LHCN-M2 (cell line): ENCODE results near the gene SYNE4. TPM values are rescaled to one million over a fixed set of nuclear protein-coding genes. Genes with fewer than 3 reads are reported as not detected.
A peak's percentile ranks its signal among the peaks of the same experiment; 100 is the strongest.
"Not testable (repeated sequence)": the region's sequence is repeated elsewhere in the genome, so short reads cannot be mapped to it uniquely, and the experiment has no call there.

Experiments used
- DNase-seq: peaks from one replicate; pipeline ENCODE4 v3.0.0-alpha.2; 2012; ENCODE audit warnings: low read depth
- polyA plus RNA-seq: library from polyadenylated mRNA; unstranded; fragments of >200 nt; gene quantifications from one replicate; pipeline ENCODE4 v1.2.1, GENCODE V29; 2012; ENCODE audit warnings: missing spikeins
- total RNA-seq: library from RNA; depleted of rRNA; stranded (reverse); fragments of >200 nt; gene quantifications from 2 replicates; pipeline ENCODE4 v1.2.3, GENCODE V29; 2014; rRNA removed

The SYNE4 gene, protein sequence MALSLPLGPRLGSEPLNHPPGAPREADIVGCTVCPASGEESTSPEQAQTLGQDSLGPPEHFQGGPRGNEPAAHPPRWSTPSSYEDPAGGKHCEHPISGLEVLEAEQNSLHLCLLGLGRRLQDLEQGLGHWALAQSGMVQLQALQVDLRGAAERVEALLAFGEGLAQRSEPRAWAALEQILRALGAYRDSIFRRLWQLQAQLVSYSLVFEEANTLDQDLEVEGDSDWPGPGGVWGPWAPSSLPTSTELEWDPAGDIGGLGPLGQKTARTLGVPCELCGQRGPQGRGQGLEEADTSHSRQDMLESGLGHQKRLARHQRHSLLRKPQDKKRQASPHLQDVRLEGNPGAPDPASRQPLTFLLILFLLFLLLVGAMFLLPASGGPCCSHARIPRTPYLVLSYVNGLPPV
- total RNA-seq, result 0.23 TPM in 1 of 2 replicates, not detected in the other
- 0.28 TPM for polyA plus RNA-seq

DNA sequence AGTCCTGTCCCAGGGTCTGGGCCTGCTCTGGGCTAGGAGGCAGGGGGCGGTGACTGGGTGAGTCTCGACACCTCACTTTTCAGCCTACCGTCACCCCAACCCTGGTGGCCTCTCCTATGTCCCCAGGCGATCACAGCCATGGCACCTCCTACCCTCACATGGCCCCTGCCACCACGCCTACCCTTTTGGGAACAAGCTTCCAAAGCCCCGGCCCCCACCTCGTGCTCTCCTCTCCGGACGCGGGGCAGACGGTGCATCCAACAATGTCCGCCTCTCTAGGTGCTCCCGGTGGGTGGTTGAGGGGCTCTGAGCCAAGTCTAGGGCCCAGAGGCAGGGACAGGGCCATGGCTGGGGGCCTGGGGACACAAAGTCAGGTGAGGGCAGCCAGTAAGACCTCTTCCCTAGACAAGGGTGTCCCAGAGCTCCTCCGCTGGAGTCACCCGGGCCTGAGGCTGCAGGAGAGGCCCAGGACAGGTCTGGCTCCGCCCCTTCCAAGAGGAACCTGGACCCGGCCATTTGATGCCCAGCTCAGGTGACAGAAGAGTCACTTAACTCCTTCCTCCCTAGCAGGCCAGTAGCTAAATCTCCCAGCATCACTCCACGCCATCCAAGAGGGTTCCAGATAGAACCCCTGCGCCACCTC, at the start of gene SYNE4:
Gene SYNE4 (minus strand): TSS at position 478 of the 643 bp plus-strand sequence. CDS start 132 bp downstream, at position 346.
- no peak for DNase-seq

DNA sequence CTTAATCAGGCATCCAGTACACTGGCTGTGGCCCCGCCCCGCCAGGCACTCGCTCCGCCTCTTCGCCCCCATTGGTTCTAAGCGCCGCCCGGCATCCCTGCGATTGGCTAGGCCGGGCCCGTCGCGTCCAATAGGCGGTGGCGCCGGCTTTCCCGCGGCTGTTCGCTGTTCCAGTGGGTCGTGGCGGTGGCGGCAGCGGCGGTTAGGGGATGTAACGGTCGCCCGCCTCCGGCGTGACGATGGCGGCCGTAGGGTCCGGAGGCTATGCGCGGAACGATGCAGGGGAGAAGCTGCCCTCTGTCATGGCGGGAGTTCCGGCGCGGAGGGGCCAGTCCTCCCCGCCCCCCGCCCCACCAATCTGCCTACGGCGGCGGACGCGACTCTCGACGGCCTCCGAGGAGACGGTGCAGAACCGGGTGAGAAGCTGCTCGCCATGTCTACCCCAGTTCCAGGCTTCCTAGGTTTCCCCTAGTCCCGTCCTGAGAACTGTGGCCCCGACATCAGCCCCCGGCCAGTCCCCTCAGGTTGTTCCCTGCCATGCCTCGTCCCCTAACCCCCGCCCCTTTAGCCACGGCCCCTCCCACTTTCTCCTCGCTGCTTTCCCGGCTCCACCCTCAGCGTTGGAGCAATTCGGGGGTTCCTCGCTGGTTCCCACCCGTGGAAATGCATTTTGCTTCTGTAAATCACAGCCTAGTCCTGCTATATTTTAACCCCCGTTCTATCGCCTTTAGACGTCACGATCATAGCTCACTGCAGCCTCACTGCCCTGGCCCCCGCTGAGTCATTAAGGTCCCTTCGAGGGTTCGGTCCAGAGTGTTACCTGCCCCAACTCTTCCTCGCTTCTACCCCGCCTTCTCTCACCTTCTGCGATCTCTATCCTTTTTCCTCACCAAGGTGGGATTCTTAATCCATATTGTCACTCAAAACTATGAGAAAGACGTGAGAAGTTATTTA, 46.4 kb upstream of the SYNE4 start, which contains the start of gene WDR62:
Gene WDR62 (plus strand): TSS at position 165 of the 954 bp plus-strand sequence. CDS start 75 bp downstream, at position 240.
- peak; percentile 89 for DNase-seq

DNA sequence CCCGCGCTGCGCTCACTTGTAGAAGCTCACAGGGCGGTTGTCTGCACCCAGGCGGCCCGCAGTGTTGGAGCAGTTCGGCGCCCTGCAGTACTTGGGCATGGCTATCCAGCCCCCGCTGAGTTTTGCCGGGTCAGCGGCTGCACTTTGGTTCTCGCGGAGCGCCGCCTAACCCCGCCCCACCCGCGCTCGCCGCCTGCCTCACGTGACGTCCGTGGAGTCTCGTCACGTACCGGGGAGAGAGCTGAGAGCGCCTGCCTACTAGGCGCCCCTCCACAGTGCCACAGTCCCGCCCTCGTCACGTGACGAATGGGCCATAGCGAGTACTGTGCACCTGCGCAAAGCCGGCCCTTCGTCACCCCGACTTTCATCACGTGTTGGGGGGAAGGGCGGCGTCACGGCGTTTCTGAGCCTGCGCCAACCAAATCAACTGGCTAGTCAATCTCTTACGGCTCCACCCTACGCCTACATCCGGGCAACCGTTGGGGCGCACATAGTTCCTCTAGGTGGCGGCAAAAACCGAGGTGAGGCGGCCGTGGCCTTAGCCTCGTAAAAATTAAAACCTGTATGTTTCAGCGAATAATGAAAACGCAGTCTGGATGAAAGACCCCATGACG, 45.6 kb upstream of the SYNE4 start, which contains the start of gene THAP8:
Gene THAP8 (minus strand): TSS at position 167 of the 614 bp plus-strand sequence. CDS start 68 bp downstream, at position 99.
- peak; percentile 99 for DNase-seq

DNA sequence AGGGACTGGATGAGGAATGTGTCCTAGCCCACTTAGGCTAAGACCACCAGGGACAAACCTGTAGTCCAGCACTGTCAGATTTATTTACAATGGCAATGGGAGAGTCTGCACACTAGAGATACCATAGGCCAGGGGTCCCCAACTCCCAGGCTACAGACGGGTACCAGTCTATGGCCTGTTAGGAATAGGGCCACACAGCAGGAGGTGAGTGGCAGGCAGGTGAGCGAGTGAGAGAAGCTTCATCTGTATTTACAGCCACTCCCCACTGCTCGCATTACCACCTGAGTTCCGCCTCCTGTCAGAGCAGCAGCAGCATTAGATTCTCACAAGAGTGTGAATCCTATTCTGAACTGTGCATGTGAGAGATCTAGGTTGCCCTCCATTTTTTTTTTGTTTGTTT, 43.0 kb upstream of the SYNE4 start:
- DNase-seq, result no peak

DNA sequence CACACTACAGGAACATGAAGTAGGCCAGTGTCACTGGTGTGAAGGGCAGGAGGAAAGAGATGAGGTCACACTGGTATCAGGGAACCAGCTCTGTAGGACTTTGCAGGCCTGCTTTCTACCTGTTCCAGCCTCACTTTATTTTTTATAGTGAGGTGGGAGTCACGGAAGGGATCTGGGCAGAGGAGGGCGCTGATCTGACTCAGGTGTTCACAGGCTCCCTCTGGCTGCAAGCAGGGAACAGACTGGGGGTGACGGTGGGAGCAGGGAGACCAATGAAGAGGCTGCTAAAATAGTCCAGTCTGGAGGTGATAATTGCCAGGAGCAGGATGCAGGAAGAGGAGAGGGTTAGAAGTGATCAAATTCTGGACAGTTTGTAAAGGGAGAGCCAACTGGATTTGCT, 42.6 kb upstream of the SYNE4 start:
- no peak for DNase-seq

DNA sequence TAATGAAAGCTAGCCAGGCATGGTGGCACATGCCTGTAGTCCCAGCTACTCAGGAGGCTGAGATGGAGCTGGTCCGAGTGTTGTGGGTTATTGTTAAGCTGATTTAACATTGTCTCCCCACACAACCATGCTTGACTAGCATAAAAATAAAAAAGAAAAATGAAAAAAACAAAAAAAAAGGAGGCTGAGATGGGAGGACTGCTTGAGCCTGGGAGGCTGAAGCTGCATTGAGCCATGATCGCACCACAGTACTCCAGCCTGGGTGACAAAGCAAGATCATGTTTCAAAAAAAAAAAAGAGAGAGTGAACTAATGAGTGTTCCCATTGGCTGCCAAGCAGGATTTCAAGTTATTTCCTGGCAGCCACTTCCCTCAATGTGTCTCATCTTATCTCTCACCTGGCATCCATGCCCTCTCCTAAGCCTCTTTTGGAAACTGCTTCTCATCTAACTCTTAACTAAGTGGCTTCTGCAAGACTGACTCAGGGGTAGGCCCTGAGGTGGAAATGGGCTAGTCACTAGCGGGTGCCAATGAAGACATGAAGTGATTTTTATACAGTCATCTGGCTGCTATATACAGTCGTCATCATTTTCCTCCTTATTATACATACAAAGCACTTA, 40.6 kb upstream of the SYNE4 start:
- DNase-seq, result no peak

DNA sequence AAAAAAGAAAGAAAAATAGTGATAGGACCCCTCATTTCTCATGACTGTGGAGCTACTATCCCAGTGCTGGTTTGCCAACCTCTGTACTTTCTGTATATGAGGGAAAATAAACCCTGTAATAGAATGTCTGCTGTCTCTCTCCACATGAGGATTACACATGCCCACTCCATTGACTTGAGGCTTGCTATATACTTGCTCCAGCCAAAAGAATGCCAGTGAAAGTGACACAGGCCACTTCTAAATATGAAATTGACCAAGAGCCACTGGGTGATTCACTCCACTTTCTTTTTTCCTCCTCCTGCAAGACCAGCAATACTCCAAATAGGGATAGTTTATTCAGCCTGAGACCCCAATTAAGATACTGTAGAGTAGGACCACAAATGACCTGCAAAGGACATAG, 39.2 kb upstream of the SYNE4 start:
- no peak for DNase-seq

DNA sequence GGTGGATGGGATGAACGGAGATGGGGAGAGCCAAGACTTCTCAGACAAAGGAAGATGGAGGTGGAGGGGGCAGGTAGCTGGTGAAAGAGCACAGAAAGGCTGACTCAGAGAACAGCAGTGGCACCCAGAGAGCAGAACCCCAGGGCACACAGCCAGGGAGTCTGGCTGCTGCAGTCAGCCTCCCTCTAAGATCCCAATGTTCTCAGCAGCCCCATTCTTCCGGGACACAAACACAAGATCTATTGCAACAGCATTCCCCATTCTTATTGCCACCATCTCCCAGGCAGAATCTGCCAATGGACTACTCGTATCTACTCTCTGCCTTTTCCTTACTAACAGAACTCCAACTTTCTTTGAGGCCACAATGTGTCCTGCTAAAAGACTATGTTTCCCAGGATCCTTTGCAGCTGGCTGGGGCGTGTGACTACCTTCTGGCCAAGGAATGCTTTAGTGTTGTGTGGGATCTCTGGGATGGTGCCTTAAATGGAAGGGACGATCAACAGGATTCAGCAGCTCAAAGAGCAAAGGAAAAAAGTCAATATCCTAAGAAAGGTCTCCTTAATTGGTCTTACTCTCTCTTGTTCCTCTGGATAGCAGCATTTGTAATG, 37.9 kb upstream of the SYNE4 start:
- DNase-seq, result no peak

DNA sequence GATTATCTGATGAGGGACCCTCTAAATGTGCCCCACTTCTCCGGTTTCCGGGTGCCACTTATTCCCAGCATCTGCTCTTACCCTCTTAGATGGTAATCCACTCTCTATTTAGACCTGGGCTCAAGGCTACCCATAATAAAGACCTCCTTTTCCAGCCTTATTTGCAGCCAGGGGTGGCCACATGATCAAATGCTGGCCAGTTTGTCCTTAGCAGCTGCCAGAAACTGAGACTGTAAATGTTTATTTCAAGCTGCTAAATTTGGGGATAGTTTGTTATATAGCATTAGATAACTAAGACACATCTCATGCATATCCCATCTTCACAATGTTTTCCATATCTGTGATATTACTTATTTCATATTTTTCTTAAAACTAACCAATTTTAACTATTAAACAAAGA, 35.3 kb upstream of the SYNE4 start:
- DNase-seq, result no peak

DNA sequence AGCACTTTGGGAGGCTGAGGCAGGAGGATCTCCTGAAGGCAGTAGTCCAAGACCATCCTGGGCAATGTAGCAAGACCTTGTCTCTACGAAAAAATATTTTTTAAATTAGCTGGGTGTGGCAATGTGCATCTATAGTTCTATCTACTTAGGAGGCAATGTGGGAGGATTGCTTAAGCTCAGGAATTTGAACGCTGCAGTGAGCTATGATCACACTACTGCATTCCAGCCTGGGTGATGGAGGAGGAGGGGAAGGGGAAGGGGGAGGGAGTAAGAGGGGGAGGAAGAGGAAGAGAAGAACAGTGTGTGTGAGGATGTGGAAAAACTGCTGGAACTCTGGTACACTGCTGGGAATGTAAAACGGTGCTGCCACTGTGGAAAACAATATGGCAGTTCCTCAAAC, 33.2 kb upstream of the SYNE4 start:
- DNase-seq, result peak; percentile 44

DNA sequence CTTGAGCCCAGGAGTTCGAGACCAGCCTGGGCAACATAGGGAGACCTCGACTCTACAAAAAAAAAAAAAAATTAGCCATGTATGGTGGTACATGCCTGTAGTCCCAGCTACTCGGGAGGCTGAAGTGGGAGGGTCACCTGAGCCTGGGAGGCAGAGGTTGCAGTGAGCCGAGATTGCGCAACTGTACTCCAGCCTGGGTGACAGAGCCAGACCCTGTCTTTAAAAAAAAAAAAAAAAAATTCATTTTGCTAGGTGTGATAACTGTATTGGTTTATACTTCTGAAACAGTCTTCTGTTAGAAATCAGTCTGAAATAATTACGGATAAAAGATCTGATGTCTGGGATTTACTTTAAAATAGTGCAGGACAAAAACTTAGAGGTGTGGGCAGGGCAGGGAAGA, 32.5 kb upstream of the SYNE4 start:
- not testable (repeated sequence) for DNase-seq

DNA sequence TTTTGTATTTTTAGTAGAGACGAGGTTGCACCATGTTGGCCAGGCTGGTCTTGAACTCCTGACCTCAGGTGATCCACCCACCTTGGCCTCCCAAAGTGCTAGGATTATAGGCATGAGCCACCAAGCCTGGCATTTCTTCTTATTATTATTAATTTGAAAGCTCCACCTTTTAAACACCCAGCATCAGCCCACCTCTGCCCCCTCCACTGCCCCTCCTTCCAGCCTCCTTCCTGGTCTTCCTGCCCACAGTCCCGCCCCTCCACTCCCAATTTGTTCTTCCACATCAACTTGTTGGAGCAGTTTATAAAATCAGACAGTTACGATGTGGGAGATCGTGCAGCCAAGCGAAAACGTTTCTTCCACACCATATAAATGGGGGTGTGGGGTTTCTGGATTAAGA, 31.9 kb upstream of the SYNE4 start:
- DNase-seq, result no peak

DNA sequence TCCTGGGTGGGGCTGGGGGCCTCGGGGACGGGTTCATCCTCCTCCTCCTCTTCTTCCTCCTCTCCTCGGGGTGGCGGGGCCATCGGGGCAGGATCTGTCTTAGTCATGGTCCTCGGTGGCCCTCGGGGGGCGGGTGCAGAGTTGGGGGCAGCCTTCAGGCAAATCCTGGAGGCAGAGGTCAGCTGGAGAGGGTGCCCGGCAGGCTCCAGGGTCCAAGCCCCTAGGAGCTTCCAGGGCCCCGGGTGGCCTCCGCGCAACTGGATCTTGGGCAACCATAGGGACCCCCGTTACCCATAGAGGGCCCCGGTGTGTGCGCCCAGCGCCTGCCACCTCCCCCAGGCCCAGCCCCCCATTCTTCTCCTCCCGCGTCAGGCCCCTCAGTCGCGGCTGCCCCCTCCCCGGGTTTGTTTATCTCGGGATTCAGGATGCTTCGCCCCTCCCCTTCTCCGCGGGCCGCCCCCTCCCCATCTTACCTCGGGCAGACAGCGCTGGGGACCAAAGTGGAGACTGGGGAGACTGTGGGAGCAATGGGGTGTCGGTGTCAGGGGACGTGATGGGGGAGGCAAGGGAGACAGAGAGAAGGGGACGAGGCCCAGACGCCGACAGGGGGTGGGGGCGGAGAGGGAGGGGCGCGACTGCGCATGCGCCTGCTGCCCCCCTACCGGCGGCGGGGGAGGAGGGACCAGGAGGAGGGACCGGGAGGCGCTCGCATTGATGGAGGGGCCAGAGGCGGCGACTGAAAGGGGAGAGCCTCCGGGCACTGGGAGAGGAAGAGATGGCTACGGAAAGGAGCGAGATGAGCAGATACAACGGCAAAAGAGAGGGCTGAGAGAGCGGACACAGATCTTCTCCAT, 23.9 kb upstream of the SYNE4 start, which contains the start of gene CLIP3:
Gene CLIP3 (minus strand): TSS at position 623 of the 854 bp plus-strand sequence. CDS start 516 bp downstream, at position 107.
- peak; percentile 55 for DNase-seq

DNA sequence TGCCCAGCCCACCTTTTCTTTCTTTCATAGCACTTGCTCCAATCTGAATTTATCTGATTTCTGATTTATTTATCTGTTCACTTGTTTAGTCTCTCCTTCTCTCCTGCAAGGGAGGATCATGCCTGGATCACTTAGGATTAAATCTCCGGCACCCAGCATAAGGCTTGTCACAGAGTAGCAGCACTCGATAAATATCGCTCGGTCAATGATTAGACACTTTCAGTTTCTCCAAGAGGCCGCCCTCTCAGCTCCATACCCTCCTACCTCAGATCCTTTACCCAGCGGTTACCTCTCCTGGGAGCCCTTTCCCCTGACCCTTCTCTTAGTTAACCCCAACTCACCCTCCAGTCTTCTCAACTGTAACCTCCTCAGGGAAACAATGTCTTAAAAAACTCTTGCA, 22.7 kb upstream of the SYNE4 start:
- DNase-seq, result no peak

DNA sequence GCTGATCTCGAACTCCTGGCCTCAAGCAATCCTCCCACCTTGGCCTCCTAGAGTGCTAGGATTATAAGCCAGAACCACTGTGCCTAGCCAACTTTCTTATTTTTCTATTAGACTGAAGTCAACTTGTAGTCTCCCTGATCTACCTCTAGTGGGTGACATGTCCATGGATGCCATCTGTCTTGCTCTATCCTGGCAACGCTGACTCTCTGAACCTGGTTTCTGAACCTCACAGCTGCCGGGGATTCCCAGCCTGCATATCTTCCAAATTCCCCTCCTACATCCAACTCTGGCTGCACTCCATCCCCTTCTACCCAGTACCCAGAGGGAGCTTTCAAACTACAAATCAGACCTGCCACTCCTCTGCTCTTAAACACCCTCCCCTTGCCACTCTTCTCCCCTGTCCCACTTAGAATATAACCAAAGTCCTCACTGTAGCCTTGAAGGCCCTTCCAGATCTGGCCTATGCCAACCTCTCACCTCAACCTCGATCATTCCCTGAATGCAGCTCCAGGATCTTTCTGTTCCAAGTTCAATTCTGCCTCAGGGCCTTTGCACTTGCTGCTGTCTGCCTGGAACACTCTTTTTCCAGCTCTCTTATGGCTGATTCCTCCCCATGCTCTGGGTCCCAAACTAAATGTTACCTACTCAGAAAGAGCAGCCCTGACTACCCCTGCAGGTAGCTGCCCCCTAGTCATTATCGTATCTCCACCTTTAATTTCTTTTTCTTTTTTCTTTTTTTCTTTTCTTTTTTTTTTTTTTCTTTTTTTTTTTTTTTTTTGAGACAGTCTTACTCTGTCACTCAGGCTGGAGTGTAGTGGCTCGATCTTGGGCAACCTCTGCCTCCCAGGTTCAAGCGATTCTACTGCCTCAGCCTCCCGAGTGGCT, 21.9 kb upstream of the SYNE4 start:
- DNase-seq, result peak; percentile 38

DNA sequence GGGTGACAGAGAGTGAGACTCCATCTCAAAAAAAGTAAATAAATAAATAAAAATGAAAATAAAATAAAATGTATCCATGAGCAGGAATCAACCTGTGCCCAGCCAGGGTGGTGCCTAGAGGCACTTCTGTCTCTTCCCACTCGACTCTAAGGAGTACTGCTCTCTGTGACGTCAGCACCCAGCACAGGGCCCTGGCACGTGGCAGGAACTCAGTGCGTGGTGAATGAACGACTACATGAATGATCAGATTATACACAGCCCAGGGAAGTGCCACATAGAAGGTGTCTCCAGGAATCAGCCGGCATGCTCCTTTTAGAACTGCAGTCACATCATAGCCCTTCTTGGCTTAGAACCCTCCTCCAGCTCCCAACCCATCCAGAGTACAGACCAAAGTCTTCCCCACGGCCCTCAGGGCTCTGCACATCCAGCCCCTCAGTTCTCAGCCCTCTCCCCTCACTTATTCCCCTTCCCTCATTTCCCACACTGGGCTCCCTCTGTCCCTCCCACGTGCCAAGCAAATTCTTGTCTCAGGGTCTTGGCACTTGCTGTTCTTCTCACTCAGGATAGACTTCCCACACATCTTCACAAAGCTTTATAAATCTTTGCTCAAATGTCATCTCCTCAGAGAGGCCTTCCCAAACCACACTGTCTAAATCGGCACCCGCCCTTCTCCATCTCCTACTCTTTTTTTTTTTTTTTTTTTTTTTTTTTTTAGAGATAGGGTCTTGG, 19.9 kb upstream of the SYNE4 start:
- DNase-seq, result no peak

DNA sequence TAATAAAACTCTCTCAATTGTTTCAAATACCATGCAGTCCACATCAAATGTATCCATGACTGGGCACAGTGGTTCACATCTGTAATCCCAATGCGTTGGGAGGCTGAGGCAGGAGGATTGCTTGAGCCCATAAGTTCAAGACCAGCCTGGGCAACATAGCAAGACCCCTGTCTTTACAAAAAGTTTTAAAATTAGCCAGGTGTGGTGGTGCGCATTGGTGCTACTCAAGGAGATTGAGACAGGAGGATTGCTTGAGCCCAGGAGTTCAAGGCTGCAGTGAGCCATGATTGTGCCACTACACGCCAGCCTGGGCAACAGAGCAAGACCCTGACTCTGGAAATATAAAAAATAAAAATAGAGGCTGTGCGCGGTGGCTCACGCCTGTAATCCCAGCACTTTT, 19.1 kb upstream of the SYNE4 start:
- DNase-seq, result no peak
